Smooth muscle cell (in vitro differentiated cells): ENCODE data around the gene STAC. TPM values are rescaled to one million over a fixed set of nuclear protein-coding genes. Genes with fewer than 3 reads are reported as not detected.

ENCODE experiments used
- DNase-seq: peaks from one replicate; lab custom pipeline; 2025; ENCODE audit not compliant: unreplicated experiment; lab: John Stamatoyannopoulos, UW
- H2AFZ ChIP-seq: fragments of 200-600 bp; sonication (generic); 2 replicates; pipeline ENCODE4 v1.6.0; 2016; ENCODE audit warnings: antibody characterized with exemption, low read depth, mild to moderate bottlenecking
- H3F3A ChIP-seq: fragments of 200-600 bp; sonication (generic); 2 replicates; pipeline ENCODE4 v1.6.0; 2017; ENCODE audit warnings: antibody characterized with exemption, low read depth
- H3K27ac ChIP-seq: fragments of 200-600 bp; sonication (generic); 2 replicates; pipeline ENCODE4 v1.5.1; 2016; ENCODE audit warnings: low read depth, mild to moderate bottlenecking
- H3K27me3 ChIP-seq: fragments of 200-600 bp; sonication (generic); 2 replicates; pipeline ENCODE4 v1.6.1; 2016; ENCODE audit warnings: low read depth, mild to moderate bottlenecking
- H3K36me3 ChIP-seq: fragments of 200-600 bp; sonication (generic); 2 replicates; pipeline ENCODE4 v1.5.1; 2016; ENCODE audit warnings: low read depth
- H3K4me1 ChIP-seq: fragments of 200-600 bp; sonication (generic); 2 replicates; pipeline ENCODE4 v1.5.1; 2016; ENCODE audit warnings: low read depth
- H3K4me2 ChIP-seq: fragments of 200-600 bp; sonication (generic); 2 replicates; pipeline ENCODE4 v1.6.0; 2016; ENCODE audit warnings: mild to moderate bottlenecking
- H3K4me3 ChIP-seq: fragments of 200-600 bp; sonication (generic); 2 replicates; pipeline ENCODE4 v1.5.1; 2016; ENCODE audit warnings: mild to moderate bottlenecking
- H3K79me2 ChIP-seq: fragments of 200-600 bp; sonication (generic); 2 replicates; pipeline ENCODE4 v1.6.0; 2016; ENCODE audit warnings: low read depth, mild to moderate bottlenecking
- H3K9ac ChIP-seq: fragments of 200-600 bp; sonication (generic); 2 replicates; pipeline ENCODE4 v1.6.0; 2016; ENCODE audit warnings: low read depth
- H3K9me3 ChIP-seq: fragments of 200-600 bp; sonication (generic); replicated peaks from 2 replicates; pipeline ENCODE4 v1.5.1; 2016; ENCODE audit warnings: low read depth
- H4K20me1 ChIP-seq: fragments of 200-600 bp; sonication (generic); 2 replicates; pipeline ENCODE4 v1.6.0; 2016; ENCODE audit warnings: low read depth
- CTCF ChIP-seq: fragments of 200-600 bp; sonication (generic); IDR thresholded peaks from 2 replicates; pipeline ENCODE4 v1.5.1; 2017; ENCODE audit warnings: borderline replicate concordance, mild to moderate bottlenecking, antibody characterized with exemption; ENCODE audit not compliant: insufficient read depth, poor library complexity, severe bottlenecking
- WGBS: methylation state at CpG from one replicate; pipeline ENCODE4 v1.1.7; 2016; ENCODE audit warnings: low lambda C conversion rate; 5-methylcytosine and 5-hydroxymethylcytosine counted together
- polyA plus RNA-seq: library from polyadenylated mRNA; unstranded; fragments of >200 nt; fragmentation: Nextera tagmentation; extraction: Ambion mirVana; gene quantifications from 2 replicates; pipeline ENCODE4 v1.2.1, GENCODE V29; 2016
- total RNA-seq: library from RNA; depleted of rRNA; stranded (reverse); fragments of >200 nt; gene quantifications from 2 replicates; pipeline ENCODE4 v1.2.3, GENCODE V29; 2014

The STAC gene
- total and polyA plus RNA-seq, 2 experiments from 2014 or later, result 1.2 to 1.4 TPM

- no peaks in the 10 kb centered on the region for H3K27me3 ChIP-seq
- H3K4me2 ChIP-seq, result no peak overlapping the region
- no peaks in the 10 kb centered on the region for H3F3A ChIP-seq
- no peak overlapping the region for H3K4me3 ChIP-seq
- H3K9ac ChIP-seq, result no peak overlapping the region
- no peak for DNase-seq
- H3K79me2 ChIP-seq, result no peaks in the 10 kb centered on the region
- no peak for TF ChIP-seq CTCF
- no peaks in the 10 kb centered on the region for H3K9me3 ChIP-seq
- H4K20me1 ChIP-seq, result no peaks in the 10 kb centered on the region
- no peaks in the 10 kb centered on the region for H3K36me3 ChIP-seq
- no peak overlapping the region for H2AFZ ChIP-seq
- peak overlapping the region; percentile 28 for H3K27ac ChIP-seq
- H3K4me1 ChIP-seq, result no peaks in the 10 kb centered on the region
Observed at GRCh38 chr3:36372534-36372935, 7.8 kb upstream of the STAC start.

GRCh38 chr3:36373084-36373483 is 7.2 kb upstream of the STAC start:
- no peak for DNase-seq
- peak overlapping the region; percentile 17 for H3K27ac ChIP-seq
- no peak for TF ChIP-seq CTCF
- no peak overlapping the region for H3K4me3 ChIP-seq
- no peaks in the 10 kb centered on the region for H3K36me3 ChIP-seq
- peaks cover 5% of the 10 kb centered on the region for H3K27me3 ChIP-seq
- no peak overlapping the region for H3K4me2 ChIP-seq
- no peaks in the 10 kb centered on the region for H4K20me1 ChIP-seq
- no peak overlapping the region for H3K9ac ChIP-seq
- no peaks in the 10 kb centered on the region for H3K9me3 ChIP-seq
- no peaks in the 10 kb centered on the region for H3K4me1 ChIP-seq
- H3F3A ChIP-seq, result no peaks in the 10 kb centered on the region
- no peak overlapping the region for H2AFZ ChIP-seq
- H3K79me2 ChIP-seq, result no peaks in the 10 kb centered on the region

GRCh38 chr3:36373666-36374065 is 6.6 kb upstream of the STAC start:
- Histone ChIP-seq H3F3A (no peaks in the 10 kb centered on the region), H2AFZ (no peak overlapping the region), H3K79me2 (no peaks in the 10 kb centered on the region), H3K4me3 (no peak overlapping the region), H3K27ac (no peak overlapping the region), H3K4me2 (no peak overlapping the region), H3K9me3 (no peaks in the 10 kb centered on the region), H3K27me3 (peaks cover 11% of the 10 kb centered on the region), H4K20me1 (no peaks in the 10 kb centered on the region), H3K4me1 (no peaks in the 10 kb centered on the region), H3K36me3 (no peaks in the 10 kb centered on the region), H3K9ac (no peak overlapping the region)
- TF ChIP-seq CTCF, result no peak
- DNase-seq, result no peak
- 87% methylated on average over 3 of the region's 3 CpGs for WGBS

- Histone ChIP-seq H2AFZ (peak overlapping the region; percentile 84), H3K36me3 (no peaks in the 10 kb centered on the region), H3K4me3 (peak overlapping the region; percentile 65), H3K27ac (no peak overlapping the region), H3K9me3 (no peaks in the 10 kb centered on the region), H3K4me1 (peaks cover 7% of the 10 kb centered on the region), H4K20me1 (no peaks in the 10 kb centered on the region), H3K9ac (no peak overlapping the region), H3K27me3 (peaks cover 43% of the 10 kb centered on the region), H3F3A (no peaks in the 10 kb centered on the region), H3K4me2 (peak overlapping the region; percentile 95), H3K79me2 (no peaks in the 10 kb centered on the region)
- WGBS, result 42% methylated on average over 5 of the region's 8 CpGs
- no peak for DNase-seq
- no peak for TF ChIP-seq CTCF
Observed at GRCh38 chr3:36379872-36380220, 458 bp upstream of the STAC start.
